Hematopoietic multipotent progenitor cell treated with erythropoietin and hydrocortisone succinate and interleukin-3 and kit ligand, for 17 days (in vitro differentiated cells): ENCODE data around the gene SPTBN5.

Experiments
- DNase-seq: peaks from one replicate; pipeline ENCODE4 v3.0.0-alpha.2; 2015; ENCODE audit warnings: low spot score

Gene SPTBN5

DNA sequence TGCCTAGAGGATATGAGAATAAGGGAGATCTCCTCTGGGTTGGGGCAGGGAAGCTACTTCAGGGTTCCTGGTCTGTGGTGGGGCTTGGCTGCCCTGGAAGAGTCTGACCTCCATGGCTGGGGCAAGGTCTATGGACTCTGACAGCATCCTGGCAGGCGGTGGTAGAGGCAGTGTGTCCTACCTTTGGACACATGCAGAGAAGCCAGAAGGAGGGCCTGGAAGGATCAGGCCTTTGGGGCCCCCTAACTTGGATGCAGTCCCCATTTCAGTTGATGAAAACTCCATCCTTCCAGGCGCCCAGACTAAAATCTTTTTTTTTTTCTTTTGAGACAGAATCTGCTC lies 10.4 kb downstream of the SPTBN5 start:
- DNase-seq, result no peak

DNA sequence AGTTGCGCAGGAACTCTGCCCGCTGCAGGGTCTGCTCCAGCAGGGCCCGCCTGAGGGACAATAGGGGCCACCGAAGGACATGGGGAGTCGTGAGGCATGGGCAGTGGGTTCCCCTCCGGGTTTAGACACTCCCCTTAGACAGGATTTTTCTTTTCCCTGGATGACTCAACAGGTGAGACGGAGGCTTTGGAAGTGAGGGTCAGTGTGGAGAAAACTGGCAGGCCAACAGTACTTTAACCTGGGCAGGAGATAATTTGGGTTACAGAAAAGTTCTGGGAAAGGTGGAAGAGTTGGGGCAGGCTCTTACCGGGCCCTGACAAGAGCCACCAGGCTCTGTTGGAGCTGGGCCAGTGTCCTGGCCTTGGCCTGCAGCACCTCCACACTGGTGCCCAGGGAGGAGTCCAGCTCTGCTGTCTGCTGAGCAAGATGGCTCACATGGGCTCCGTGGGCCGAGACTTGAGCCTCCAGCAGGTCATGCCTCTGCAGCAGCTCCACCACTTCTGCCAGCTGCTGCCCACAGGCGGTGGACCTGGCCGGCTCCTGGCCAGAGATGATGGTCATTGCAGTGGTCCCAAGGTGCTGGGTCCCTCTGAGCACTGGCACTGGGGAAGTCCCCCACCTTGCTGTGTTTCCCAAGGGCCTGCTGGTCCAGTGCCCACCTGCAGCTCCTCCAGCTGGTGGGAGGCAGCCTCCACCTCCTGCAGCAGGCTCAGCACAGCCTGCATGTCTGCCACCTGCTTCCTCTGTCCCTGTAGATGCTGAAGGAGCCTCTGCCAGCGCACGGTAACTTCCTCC lies 11.0 kb downstream of the SPTBN5 start:
- DNase-seq, result no peak

DNA sequence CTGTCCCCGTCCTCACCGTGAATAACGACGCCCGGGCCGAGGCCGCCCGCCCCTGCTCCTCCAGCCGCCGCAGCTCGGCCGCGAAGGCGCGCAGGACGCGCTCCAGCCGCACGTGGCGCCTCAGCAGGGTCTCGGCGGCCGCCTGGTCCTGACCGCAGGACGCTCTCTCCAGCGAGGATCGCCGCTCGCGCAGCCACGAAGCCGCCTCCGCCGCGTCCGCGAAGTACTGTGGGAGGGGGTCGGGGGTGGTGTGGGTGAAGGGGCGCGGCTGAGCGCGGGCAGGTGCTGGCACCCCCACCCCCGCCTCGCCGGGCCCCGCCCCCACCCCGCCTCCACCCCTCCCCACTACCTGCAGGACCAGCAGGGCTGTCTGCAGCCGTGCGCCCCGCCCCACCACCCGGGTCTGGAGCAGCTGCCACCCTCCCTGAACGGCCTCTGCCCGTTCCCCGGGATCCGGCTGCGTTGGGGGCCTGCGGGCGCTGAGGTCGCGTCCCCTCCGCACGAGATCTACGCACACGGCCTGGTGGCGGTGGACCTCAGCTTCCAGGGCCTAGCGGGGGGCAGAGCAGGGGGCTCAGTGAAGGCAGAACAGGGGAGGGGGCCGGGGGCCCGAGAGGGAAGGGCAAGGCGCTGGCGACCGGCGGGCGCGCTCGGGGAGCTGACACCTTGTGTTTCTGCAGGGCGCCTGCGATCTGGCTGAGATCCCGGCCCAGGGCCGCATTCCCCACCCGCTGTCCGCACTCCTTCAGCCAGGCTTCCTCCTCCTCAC lies 11.7 kb downstream of the SPTBN5 start:
- no peak for DNase-seq

DNA sequence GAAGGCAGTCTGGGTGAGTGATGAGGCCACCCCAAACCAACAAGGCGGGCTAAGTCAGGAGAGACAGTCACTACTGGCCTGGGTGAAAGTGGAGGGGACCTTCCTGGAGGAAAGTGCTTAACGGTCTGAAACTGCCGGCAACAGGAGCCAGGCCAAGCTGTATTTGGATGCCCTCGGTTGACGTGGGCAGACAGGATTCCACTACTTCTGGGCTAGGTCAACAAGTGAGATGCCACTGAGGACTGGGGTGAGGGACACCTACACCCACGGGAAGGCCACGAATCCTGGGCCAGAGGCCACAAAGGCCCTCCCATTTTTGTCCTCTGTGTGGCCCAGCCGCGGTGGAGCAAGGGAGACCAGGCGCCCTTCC lies 12.3 kb downstream of the SPTBN5 start:
- no peak for DNase-seq

DNA sequence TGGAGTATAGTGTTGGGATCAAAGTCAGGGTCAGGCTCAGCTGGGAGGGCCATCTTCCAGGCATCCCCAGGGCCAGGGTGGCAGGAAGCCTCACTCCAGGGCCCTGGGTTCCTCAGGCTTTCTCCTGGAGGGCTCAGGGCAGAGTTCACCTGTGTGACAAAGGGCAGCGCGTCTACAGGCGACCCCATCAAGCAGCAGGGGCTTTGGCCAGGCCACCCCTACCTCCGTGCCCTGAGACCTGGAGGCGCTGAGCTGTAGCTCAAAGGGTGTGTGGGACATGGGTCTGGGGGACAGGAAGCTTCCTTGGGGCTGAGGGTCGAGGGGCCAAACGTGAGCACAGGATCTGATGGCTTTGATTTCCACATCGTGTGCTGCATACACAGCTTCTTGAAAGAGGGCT lies 12.8 kb downstream of the SPTBN5 start:
- DNase-seq, result no peak

DNA sequence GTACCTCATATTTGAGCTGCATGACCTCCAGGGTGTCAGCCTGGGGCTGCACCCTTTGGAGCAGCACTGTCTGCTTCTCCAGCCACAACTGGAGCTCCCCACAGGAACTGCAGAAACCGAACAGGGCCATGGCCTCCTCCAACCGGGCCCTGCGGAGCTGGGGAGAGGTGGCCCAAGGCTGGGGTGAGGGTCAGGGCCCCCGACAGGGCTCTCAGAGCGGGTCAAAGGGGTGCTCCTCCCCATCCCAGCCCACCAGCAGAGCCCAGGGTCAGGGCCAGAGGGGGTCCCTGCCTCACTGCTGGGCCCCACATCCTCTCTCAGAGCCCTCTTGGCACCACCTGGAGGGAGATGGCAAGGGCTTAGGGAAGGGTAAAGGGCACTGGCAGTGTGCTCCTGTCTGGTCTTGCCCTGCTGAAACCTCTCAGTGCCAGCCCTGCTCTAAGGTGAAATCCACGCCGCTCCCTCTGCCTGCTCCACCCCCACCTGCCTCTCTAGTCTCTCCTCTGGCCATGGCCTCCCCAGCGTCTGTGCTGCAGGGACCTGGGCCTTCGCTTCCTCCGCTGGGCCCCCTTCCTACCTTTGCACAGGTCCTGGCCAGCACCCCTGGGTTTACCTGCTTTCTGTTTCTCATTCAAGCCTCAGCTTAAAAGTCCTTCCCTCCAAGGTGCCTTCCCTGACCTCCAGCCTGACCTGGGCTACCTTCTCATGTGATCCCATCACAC lies 13.5 kb downstream of the SPTBN5 start:
- no peak for DNase-seq

DNA sequence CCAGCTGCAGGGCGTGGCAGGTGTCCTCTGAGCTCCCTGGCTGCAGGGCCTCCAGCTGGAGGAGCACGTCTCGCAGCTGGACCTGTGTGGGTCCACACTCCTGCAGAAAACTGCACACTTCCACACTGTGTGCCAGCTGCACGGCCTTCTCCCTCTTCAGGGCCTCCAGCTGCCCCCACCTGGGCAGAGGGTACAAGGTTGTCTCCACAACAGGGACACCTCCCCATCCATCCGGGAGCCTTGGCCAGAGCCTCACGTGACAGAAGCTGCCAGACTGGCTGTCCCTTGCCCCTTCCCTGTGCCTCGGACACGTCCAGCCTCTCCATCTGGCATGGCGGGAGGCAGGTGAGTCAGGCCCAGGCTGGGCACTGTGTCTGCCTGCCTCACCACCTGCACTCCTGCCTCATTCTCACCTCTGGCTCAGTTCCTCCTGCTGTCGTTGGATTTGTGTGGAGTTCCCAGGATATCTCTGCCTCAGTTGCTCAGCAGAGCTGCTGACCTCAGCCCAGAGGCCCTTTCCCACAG lies 14.5 kb downstream of the SPTBN5 start:
- DNase-seq, result no peak

DNA sequence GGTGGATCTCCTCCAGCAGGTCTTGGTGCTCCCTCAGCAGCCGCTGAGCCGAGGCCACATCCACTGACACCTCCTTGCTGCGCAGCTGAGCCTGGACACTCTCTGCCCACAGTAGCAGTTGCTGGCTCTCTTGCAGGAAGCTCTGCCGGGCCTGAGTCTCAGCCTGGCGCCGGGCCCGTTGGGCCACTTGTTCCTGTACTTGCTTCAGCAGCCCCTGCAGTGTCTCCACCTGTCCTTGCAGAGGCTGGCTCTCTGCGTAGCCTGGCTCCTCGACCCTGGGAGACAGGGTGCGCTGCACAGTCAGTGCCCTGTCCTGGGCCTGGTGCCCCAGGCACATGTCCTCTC lies 15.5 kb downstream of the SPTBN5 start:
- no peak for DNase-seq

DNA sequence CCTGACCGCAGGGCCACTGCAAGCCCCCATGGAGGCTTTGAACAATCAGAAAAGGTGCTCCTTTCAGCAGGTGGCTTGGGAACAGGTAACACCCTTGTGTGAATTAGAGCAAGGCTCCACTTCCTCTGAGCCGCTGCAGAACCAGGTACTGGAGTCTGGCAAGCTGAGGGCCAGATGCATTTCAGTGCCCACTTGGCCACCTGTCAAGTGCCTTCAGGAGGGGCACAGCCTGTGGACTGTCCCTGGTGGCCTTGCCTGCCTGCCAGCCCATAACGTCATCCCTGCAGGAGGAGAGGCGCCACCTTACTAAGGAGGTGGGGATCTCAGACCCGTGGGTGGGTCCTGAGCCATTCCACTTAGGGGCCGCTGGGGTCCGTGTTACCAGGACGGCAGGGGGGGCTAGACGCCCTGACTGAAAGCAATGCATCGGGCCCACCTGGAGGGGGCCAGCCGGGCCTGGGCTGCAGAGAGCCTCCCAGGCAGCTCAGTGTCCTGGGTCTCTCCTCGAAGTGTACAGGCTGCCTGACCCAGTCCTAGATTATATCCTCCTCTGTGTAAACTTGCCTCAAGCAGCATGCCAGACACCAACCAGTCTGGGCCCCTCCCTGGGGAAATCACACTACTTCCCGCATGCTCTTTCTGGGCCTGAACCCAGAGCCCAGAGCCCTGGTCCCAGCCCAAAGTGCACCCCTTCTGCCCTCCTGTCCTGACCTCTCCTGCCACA lies 16.1 kb downstream of the SPTBN5 start:
- DNase-seq, result no peak

DNA sequence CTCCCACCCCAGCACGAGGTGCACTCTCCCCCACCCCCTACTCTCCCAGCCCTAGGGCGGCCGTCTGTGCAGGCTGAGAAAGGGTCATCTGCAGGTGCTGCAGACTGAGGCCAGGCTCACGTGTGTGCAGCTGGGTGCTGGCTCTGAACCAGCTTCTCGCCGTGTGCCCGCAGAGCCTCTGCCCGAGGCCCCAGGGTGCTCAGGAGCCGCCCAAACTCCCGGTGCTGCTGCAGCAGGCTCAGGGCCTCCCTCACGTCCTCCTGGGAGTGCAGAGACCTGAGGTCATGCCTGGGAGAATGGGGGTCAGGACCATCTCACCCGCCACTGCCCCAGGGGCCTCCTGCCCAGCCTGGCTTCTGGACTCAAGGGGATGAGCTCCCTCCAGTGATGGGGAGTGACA lies 17.2 kb downstream of the SPTBN5 start:
- no peak for DNase-seq

DNA sequence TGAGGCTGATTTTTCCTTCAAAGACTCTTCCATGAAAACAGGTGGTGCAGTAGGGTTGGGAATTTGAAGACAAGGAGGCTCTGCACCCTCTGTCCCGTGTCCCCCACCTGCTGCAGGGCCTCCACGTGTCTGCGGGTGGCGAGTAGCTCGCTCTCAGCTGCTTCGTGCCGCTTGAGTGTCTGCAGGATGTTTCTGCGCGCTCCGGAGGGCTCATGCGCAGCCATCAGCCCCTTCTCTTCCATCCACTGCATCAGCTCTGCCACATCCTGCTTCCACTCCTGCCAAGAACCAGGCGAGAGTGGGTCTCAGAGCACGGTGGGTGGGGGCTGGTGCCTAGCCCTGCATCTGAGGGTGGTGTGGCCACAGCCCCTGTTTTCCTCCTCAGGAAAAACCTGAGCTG lies 17.8 kb downstream of the SPTBN5 start:
- DNase-seq, result no peak

DNA sequence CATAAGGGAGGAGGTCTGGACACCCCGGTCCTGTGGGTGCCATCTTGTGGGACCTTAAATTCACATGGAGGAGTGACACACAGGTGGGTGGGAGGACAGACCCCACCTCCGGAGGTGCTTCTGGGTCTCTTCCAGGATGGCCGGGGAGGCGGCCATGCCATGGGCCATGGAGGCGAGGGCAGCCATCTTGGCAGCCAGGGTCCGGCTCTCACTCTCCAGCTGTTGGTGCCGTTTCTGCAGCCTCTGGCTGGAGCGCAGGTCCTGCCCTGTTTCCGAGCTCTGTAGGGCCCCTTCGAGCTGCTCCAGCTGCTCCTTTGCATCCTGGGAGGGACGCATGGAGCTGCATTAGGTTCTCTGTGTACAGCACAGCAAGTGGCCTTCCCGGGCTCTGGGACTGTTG lies 19.1 kb downstream of the SPTBN5 start:
- DNase-seq, result no peak

DNA sequence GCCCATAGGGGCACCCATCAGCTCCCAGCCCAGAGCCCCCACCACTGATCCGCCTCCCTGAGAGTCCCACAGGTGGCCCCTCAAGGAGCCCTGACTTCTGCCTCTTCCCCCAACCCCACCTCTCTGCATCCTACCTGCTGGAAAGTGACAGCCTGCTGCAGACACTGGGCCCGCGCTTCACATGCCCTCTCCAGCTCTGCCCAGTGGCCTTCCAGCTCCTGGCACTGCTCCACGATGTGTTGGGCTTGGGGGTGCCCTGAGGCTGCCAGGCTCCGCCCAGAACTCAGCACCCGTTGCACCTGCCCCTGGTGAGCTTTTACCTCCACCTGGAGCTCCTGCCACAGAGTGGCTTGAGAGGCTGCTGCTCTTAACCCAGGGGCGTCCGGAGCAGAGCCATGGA lies 20.1 kb downstream of the SPTBN5 start:
- no peak for DNase-seq

DNA sequence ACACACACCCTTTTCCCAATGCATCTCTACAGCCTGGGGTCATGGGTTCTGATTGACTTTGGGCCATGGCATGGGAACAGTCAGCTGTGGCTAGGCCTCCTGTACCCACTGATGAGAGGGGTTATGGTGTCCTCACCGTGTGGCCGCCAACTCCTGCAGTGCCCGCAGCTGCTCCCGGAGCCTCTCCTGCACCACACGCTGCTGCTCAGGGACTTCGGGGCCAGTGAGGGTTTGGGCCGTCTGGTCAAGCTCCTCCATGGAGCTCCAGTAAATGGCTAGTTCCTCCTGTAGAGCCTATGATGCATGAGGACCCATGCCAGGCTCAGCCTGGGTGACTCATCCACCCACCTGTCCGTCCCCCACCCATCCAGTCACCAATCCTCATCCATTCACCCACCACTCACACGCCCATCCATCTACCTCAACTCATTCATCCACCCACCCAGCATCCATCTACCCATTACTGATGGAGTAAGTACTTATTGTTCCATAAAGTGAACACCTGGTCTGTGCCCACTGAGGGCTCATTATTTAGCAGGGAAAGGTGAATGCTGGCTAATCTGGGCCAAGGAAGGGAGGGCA lies 21.6 kb downstream of the SPTBN5 start:
- no peak for DNase-seq

DNA sequence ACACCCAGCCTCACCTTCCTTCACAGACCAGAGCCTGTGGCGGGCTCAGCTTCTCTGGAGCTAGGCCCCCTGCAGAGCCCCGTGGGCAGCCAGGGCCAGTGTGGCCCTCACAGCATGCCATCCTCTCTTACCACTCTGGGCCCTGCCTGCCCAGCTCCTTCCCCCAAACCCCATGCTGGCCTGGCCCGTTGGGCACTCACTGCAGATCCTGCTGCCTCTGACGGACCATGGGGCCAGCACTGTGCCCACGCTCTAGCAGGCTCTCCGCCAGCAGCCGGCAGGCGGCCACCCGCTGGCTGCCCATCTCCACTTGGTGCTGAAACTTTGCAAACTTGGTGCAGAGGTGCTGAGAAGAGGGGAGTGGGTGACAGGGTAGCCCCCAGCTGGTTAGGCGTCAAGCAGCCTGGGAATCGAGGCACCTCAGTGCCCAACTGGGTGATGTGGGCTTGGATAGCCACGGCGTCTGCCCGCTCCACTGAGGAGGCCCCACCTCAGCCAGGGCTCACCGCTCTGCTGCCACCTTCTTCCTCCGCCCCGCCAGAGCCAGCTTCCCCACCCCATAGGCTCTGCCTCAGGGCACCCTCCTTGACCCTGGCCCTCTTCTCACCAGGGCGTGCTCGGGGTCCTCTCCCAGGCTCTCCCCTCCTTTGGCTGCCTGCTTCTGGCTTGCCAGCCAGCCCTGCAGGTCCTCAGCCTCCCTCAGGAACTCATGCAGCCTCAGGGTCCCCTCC lies 22.5 kb downstream of the SPTBN5 start:
- DNase-seq, result no peak

DNA sequence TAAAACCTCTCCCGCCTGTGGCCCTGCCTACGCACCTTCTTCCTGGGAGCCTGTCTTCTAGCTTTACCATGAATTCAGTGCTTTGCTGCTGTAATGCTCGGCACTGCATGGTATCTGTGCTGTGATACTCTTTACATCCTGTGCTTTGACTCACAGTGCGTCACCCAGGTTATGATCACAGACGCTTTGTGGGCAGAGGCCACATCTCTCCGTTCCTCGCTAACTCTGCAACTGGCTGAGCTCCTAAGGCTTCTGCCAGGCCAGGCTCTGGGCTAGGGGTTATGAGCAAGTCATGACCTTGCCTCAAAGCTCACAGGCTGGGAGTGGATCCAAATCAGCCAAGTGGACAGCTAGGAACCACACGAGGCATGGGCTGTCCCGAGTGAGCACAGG lies 23.2 kb downstream of the SPTBN5 start:
- DNase-seq, result no peak

DNA sequence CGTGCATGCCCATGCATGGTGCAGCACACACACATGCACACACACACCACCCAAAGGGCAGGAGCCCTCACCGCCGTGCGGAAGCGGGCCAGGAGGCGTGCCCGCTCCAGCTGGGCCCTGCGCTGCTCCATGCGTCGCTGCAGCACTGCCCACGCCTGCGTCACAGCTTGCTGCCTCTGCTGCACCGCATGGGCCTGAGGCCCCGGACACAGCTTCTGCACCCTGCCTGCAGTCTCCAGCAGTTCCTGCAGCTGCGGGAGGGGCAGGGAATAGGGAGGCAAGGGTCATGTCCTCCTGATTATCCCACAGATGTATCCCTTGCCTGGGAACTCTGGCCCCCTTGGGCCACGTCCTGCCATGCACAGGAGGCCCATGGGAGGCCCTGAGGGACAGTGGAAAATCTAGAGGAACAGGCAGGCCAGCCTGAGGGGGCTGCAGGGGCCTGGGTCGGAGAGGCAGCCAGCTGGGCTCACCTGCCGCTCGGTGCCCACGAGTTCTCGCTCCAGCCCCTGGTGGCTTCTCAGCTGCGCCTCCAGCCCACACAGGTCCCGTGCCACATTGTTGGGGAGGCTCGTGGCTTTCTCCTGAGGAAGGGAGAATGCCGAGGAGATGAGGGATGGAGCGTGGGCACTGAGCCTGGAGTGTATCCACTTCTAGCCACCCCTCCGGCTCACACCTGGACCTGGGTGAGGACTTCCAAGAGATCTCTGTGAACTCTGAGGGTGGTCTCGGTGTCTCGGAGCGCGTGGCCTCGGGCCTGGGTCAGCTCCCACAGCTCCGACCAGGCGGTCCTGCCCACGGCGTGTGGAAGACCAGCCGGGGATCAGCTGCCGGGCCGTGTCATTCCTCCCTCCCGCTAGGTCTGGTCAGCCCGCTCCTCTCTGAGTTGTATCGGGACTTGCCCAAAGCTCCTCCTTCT lies 23.8 kb downstream of the SPTBN5 start:
- DNase-seq, result no peak

DNA sequence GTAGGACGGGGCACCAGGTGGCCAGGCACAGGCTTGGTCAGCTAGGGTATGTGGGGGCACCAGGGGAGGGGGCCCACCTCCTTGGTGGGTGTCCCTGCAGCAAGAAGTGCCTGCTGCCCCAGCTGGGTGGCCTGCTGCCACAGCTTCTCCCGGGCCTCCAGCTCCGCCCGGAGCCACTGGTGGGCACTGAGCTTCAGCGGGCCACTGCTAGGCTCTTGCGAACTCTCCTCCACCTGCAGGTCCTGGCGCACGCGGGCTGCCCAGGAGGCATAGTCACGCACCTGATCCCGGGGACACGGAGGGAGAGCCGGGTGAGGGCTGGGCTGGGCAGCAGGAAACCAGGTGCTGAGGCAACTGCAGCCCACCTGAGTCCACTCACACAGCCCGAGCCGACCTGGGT lies 25.5 kb downstream of the SPTBN5 start:
- DNase-seq, result no peak

DNA sequence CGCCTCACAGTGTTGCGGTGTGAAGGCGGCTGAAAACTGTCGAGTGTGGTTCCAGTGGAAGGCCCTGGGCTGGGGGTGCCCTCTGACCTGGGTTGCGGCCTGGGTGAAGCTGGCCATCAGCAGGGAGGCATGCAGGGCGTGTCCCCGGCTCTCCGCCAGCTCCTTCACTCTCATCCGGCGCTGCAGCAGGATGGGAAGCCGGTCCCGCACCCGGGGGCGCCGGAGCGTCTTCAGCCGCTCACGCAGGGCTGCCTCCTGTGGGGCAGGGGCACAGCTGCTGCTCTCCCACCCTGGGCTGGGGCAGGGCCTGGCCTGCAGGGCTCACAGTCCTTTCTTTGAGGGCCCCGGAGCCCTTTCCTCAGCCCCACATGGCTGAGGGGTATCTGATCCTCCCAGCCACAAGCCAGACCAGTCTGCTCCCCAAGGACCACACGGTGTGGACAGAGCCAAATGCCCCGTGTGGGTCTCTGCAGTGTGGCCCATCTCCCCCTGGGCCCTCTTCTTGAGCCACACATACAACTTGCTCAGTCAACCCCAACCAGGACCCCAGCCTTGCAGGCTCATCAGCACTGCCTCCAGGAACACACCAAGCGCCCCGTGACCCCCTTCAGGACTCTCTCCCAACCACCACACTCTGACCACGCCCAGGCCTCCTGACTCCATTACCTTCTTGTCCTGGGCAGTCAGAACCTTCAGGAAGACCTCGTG lies 26.8 kb downstream of the SPTBN5 start:
- no peak for DNase-seq

DNA sequence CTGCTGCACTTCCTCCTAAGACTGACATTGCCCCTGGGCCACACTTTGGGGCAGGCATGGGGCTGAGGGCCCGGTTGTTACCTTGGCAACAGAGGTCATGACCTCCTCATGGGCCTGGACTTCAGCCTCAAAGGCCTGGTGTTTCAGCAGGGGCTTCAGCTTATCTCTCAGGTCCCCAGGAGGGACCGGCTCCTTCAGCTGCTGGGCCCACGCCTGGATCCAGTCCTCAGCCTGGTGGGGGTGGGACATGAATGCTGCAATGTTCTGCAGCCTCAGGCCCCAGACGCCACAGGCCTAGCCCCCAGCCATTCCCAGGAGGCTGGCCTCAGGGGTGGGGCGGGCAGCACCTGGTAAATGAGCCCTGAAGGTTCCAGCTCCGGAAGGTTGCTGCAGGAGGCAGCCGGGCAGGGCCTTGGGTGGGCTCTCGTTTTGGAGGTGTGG lies 27.6 kb downstream of the SPTBN5 start:
- no peak for DNase-seq
